NCI-H1694 (cell line): Measurements from ENCODE around the gene PDGFA.

Experiments
- DNase-seq: peaks from one replicate; lab custom pipeline; 2025; lab: John Stamatoyannopoulos, UW

The PDGFA gene

DNA sequence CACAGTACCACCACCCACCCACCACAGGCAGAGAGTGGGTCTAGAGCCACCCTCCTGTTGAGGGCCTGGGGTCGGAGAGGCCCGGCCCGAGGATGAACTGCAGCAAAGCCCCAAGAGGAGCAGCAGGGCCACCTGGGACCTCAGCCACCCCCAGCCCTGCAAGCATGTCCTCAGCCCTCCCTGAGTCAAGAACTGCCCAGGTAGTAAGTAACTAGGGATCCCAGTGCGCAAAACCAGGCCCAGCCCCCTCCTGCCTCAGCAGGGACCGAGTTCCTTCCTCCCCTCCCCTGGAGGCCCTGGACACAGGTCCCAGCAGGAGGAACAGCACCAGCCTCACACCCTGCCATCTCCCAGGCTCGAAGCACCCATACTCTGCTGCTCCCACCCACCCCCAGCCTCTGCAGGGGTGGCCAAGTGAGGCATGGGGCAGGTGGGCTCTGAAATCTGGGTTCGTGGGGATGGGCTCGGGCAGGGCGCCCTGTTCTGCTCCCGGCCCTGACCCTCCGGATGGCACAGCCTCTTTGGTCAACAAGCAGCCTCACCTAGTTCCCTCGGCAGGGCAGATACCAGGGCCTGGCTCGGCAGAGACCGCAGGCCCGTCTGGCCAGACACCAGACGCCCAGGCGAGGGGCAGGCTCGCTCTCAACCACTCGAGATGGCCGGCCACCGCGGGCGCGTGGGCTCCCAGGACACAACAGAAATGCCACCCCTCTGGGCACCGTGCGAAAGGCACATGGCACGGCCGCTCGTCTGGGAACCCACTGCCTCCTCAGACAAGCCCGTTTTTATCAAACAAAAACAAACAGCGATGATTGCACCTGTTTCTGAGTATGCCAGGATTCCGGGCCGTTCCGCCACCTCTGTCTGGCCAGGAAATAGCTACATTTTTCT, 15.2 kb downstream of the PDGFA start:
- DNase-seq = no peak

GRCh38 chr7:503575-504111, 16.0 kb downstream of the PDGFA start:
- no peak for DNase-seq

GRCh38 chr7:502296-502695, 17.4 kb downstream of the PDGFA start:
- DNase-seq = no peak

DNA sequence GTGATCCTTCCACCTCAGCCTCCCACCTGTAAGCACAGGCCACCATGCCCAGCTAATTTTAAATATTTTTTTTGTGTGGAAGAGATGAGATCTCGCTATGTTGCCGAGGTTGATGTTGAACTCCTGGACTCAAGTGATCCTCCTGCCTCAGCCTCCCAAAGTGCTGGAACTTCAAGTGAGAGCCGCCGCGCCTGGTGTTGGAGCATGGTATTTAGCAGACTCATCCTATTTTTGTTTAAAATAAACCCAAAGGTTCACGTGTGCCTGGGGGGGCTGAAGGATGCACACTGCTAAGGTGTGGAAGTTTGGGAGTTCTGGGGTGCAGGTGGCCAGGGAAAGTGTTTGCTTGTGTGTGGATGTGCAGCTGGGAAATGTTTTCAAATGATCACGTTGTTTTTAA, 18.1 kb downstream of the PDGFA start:
- DNase-seq = no peak

DNA sequence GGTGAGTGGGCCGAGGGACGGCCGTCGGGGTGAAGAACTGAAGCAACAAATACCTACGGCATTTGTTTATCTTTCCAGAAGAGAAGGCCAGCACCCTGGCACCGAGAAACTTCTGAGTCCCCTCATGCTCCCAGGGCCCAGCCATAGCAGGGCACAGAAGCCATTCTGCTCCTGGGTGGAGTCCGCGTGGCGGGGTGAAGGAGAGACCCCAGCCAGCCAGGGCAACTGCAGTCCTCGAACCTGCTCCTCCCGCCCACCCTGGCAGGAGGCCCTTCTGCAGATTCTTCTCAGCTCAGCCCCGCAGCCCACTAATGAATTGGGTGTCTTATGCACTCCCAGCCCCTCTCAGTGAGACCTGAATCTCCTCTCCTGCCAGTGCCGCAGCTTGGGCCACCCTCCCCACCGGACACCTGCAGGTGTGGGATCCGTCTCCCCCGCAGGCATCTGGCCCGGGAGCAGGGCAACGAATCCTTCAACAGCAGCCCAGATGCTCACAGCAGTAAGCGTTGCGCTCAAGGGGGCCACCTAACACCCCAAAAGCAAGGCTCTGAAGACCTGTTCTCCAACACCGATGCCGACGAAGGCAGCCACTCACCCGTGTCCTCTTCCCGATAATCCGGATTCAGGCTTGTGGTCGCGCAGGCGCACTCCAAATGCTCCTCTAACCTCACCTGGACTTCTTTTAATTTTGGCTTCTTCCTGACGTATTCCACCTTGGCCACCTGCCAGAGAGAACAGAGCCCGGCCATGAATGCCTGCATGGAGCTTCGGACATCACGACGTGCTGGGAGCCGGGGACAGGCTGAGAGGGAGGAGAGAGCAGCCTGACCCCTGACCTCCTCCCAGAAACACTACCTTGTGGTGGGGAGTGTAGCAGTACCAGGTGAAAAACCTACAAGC, 18.9 kb downstream of the PDGFA start:
- no peak for DNase-seq

DNA sequence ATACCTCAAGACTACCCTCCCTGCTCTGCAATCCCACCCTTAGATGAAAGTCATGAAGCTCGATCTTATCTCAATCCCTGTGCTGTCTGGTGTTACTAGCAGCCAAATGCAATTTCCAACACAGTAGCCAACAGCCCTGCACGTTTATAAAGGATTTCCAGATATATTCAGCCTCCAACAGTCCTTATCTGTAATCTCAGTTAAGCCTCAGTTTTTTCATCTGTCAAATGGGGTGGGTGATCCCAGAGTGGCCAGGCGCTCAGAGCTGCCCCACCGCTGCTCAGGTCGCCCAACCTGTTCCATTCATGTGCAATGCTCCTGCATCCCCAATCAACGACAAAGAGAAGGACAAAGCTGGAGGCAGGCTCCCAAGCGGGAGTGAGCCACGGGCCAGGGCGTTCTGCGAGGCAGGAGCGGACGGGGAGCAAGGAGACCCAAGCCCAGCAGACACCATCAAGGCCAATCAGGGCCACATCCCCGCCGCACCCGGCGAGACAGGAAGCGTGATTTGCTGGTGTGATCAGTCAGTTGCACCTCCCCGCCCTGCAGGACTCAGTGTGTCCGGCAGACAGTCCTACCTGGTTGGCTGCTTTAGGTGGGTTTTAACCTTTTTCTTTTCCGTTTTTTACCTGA, 19.7 kb downstream of the PDGFA start:
- DNase-seq = no peak

- no peak for DNase-seq
Measured at GRCh38 chr7:498678-499641, 20.7 kb downstream of the PDGFA start.

- DNase-seq = no peak
Measured at GRCh38 chr7:497946-498655, 21.5 kb downstream of the PDGFA start.

DNA sequence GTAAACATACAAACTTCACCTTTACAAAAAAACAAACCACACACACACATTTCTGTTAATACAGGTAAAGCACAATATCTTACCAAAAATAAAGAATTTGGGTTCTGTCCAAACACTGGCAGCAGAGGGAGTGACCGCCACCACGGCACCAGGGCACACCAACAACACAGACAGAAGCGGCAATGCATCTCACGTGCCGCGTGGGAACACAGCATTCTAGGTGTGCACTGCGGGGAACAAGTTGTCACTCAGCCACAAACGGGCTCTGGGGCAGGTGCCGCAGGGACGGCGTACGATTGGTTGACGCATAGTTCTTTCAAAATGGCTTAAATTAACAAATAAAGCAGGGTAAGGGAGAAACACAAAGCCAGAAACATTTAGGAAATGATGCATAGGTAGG, 22.3 kb downstream of the PDGFA start:
- no peak for DNase-seq

DNA sequence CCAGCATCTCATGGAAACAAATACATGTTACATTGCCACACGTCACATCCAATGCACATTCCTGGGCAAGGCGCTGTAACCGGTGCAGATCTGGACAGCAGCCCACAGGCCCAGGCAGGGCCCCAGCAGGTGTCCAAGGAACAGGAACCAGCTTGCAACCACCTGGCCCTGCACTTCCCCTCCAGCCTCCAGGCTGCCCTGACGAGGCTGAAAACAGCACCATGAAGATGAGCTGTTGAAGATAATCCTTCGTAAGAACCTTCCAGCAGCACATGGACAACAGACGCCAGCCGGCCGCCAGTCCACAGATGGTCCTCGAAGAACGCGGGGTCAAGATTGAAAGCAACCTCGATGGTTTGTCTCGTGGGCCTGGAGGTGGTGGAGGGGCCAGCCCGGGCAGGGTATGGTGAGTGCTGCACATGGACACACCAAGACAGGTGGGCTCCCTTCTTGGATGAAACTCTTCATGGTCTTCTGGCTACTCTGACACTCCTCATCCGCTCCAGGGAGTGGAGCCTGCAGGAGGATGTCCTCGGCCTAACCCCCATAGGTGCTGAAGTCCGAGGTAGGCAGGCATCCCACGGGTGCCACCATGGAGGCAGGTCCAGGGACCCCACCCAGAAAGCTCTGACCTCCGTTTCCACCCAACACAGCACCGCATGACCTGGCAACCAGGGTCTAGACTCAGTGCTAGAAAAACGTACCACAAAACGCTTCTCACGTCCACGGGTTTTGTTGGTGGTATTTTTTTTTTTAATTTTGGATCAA, 22.9 kb downstream of the PDGFA start:
- DNase-seq = no peak

GRCh38 chr7:495761-496321, 23.8 kb downstream of the PDGFA start:
- DNase-seq = no peak

GRCh38 chr7:495326-495725, 24.3 kb downstream of the PDGFA start:
- DNase-seq = no peak

GRCh38 chr7:494906-495305, 24.7 kb downstream of the PDGFA start:
- no peak for DNase-seq

GRCh38 chr7:494259-494687, 25.4 kb downstream of the PDGFA start:
- no peak for DNase-seq

DNA sequence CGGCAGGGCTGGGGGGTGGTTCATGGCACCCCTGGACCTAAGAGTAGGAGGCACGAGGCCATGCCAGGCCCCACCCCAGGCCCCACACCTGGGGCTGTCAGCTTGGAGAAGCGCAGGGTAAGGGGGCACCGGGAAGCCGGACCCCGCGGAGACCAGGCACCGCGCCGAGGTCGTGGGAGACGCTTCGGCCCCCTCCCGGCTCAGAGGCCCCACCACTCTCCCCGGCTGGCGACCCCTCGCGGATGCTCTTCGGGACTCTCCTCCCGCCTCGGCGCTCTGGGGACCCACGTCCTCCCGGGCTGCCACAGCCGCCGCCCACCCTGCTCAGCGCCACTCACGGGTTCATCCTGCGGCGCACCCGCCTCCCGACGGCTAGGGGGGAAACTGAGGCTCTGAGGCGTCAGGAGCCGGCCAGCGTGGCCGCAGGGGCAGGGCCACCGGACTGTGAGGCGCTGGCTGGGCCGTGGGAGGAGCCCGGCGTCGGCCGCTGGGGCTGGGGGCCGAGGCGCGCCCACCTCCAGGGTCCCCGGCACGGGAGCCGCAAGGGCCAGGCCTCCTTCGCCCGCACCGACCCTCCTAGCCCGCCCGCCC, 25.9 kb downstream of the PDGFA start:
- no peak for DNase-seq

DNA sequence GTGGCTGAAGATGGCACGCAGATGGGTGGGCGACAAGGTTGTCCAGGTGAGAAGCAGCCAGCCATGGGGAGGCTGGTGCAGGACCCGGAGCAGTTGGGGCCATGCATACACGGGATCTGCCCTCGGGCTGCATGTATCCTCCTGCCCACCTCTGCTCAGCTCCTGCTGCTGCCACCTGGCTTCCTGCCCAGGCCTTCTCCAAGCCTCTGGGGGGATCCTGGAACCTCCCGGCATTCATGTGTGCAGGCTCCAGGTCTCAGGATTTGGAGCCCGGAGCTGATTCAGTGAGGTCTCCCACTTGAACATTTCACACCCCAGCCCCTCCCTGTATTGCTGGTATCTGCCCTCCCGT, 27.0 kb downstream of the PDGFA start:
- peak; percentile 85 for DNase-seq

- no peak for DNase-seq
Measured at GRCh38 chr7:491958-492713, 27.5 kb downstream of the PDGFA start.

DNA sequence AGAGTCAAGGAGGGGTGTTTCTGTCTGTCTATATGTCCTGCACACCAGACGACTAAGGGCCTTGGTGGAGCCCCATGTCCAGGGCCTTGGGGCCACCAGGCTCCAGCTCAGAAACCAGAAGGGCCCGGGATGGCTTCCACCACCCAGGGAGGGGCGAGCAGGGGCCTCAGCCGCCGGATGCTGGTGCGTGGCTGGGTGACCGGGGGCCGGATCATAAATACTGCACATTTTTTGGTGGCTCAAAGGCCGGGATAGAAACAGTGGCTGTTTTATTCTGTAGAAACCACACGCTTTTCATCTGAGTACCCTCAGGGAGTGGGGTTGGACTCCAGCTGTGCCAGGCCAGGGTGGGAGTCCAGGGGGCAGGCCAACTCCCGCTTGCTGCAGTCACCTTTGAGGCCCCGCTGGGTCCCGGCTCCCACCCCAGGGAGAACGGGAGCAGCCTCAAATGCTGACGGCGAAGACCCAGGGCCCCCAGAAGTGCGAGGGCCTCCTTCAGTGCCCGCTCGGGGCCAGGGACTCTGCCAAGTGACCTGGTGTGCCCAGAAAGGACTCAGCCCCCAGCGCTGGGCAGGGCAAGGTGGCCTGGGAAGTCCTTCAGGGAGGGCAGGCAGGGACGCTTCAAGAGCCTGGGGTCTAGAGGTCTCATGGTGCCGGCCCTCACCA, 28.2 kb downstream of the PDGFA start:
- no peak for DNase-seq
